ENCODE data around the gene DMWD.
A peak's percentile ranks its signal among the peaks of the same experiment; 100 is the strongest.

Gene DMWD

GRCh38 chr19:45784096-45784495, 8.5 kb downstream of the DMWD start:
- DNase-seq = no peak

GRCh38 chr19:45782820-45783785, 9.5 kb downstream of the DMWD start:
- DNase-seq = peak; percentile 84

- DNase-seq = peak; percentile 74
Observed at GRCh38 chr19:45782162-45782691, 10.4 kb downstream of the DMWD start, which contains the start of gene DMPK. Gene DMPK (minus strand): TSS chr19:45782490. CDS start chr19:45782352, 138 bp downstream.

GRCh38 chr19:45781214-45782161, 11.2 kb downstream of the DMWD start:
- peak; percentile 75 for DNase-seq

GRCh38 chr19:45780448-45781213, 12.0 kb downstream of the DMWD start:
- no peak for DNase-seq

GRCh38 chr19:45780146-45780447, 12.5 kb downstream of the DMWD start:
- DNase-seq = no peak

GRCh38 chr19:45779231-45780145, 13.2 kb downstream of the DMWD start:
- DNase-seq = peak; percentile 84

GRCh38 chr19:45778010-45778661, 14.5 kb downstream of the DMWD start:
- DNase-seq = no peak

- no peak for DNase-seq
Observed at GRCh38 chr19:45777395-45777961, 15.2 kb downstream of the DMWD start.

- DNase-seq = no peak
Observed at GRCh38 chr19:45774765-45775164, 17.9 kb downstream of the DMWD start.

- DNase-seq = no peak
Observed at GRCh38 chr19:45773384-45773783, 19.3 kb downstream of the DMWD start.

- no peak for DNase-seq
Observed at GRCh38 chr19:45772912-45773311, 19.7 kb downstream of the DMWD start.

GRCh38 chr19:45772130-45772840, 20.4 kb downstream of the DMWD start:
- DNase-seq = no peak

- DNase-seq = peak; percentile 48
Observed at GRCh38 chr19:45771311-45771933, 21.2 kb downstream of the DMWD start.

- DNase-seq = peak; percentile 98
Observed at GRCh38 chr19:45770192-45771101, 22.2 kb downstream of the DMWD start.

- no peak for DNase-seq
Observed at GRCh38 chr19:45769821-45770191, 22.8 kb downstream of the DMWD start.

- DNase-seq = peak; percentile 99
Observed at GRCh38 chr19:45768984-45769782, 23.5 kb downstream of the DMWD start, which contains the start of gene SIX5. Gene SIX5 (minus strand): TSS chr19:45769252. CDS start chr19:45768844, 408 bp downstream.
